Activated CD4-positive, alpha-beta T cell treated with anti-CD3 and anti-CD28 coated beads for 36 hours (primary cell): Measurements from ENCODE around the gene MESD. TPM values are rescaled to one million over a fixed set of nuclear protein-coding genes. Genes with fewer than 3 reads are reported as not detected.

Source experiments
- ATAC-seq: fragments of 200-7000 bp; cut with Tn5 transposase; one replicate; pipeline ENCODE4 v1.10.0; 2021; ENCODE audit warnings: mild to moderate bottlenecking, moderate library complexity
- CTCF ChIA-PET: fragments of 350-600 bp; sonication (Branson Sonifier 250); formaldehyde crosslinking; loops from one replicate; lab custom pipeline; 2021; ENCODE audit warnings: antibody characterized with exemption; lab: Charles Lee
- POLR2A ChIA-PET: fragments of 350-600 bp; sonication (Branson Sonifier 250); formaldehyde crosslinking; loops from one replicate; lab custom pipeline; 2021; ENCODE audit warnings: antibody characterized with exemption, inconsistent platforms; lab: Charles Lee
- DNase-seq: peaks from one replicate; pipeline ENCODE4 v3.0.0-alpha.2; 2020
- H3K27ac Mint-ChIP-seq: one replicate; pipeline ENCODE4 v1.8.0; 2021; ENCODE audit warnings: mixed read lengths
- H3K27me3 Mint-ChIP-seq: one replicate; pipeline ENCODE4 v1.8.0; 2021; ENCODE audit warnings: mixed read lengths
- H3K36me3 Mint-ChIP-seq: one replicate; pipeline ENCODE4 v1.8.0; 2021; ENCODE audit warnings: low read depth, mixed read lengths
- H3K4me1 Mint-ChIP-seq: one replicate; pipeline ENCODE4 v1.8.0; 2021; ENCODE audit warnings: mixed read lengths
- H3K4me3 Mint-ChIP-seq: one replicate; pipeline ENCODE4 v1.8.0; 2021; ENCODE audit warnings: mild to moderate bottlenecking, moderate library complexity, mixed read lengths
- H3K9me3 Mint-ChIP-seq: one replicate; pipeline ENCODE4 v1.8.0; 2021; ENCODE audit warnings: low read depth, mixed read lengths
- intact Hi-C, 2 experiments: fragments of 100-400 bp; cut with DNase I in 1 of 2; cut with micrococcal nuclease in 1 of 2; formaldehyde crosslinking; loops; one replicate each; pipeline versions ENCODE4 v1.14.2 to v1.15.1; 2022 to 2024; cut with DNase I, micrococcal nuclease
- total RNA-seq, 2 experiments: library from RNA; stranded (reverse); gene quantifications; one replicate each; pipeline ENCODE4 v1.2.3, GENCODE V29; 2021

MESD gene
- total RNA-seq, 2 experiments from 2014 or later, result 18.6 to 21.7 TPM

- Mint-ChIP-seq H3K9me3 (no peaks in the 10 kb centered on the region), H3K27me3 (no peaks in the 10 kb centered on the region), H3K4me3 (no peak overlapping the region), H3K4me1 (peaks cover 13% of the 10 kb centered on the region), H3K27ac (no peak overlapping the region), H3K36me3 (no peaks in the 10 kb centered on the region)
- DNase-seq, result no peak
- ATAC-seq, result no peak
- intact Hi-C loops, result no loop called here
- ChIA-PET POLR2A (no interaction called here), CTCF (interaction anchor here (0.8 to 1.7 kb wide), 2 partner anchors 11 to 497 kb away, joined by 3 to 4 read pairs; no protein-coding TSS in a partner anchor)
Measured at GRCh38 chr15:81014446-81015093, 25.0 kb upstream of the MESD start.

- intact Hi-C loops, result no loop called here
- Mint-ChIP-seq H3K36me3 (no peaks in the 10 kb centered on the region), H3K4me1 (peaks cover 22% of the 10 kb centered on the region), H3K27ac (no peak overlapping the region), H3K9me3 (no peaks in the 10 kb centered on the region), H3K4me3 (no peak overlapping the region), H3K27me3 (no peaks in the 10 kb centered on the region)
- ATAC-seq, result no peak
- ChIA-PET POLR2A (no interaction called here), CTCF (interaction anchor here (1.0 to 1.7 kb wide), 3 partner anchors 10 to 253 kb away, joined by 3 to 4 read pairs (median 3); no protein-coding TSS in a partner anchor)
- DNase-seq, result no peak
Measured at GRCh38 chr15:81013396-81013929, 23.8 kb upstream of the MESD start.

DNA sequence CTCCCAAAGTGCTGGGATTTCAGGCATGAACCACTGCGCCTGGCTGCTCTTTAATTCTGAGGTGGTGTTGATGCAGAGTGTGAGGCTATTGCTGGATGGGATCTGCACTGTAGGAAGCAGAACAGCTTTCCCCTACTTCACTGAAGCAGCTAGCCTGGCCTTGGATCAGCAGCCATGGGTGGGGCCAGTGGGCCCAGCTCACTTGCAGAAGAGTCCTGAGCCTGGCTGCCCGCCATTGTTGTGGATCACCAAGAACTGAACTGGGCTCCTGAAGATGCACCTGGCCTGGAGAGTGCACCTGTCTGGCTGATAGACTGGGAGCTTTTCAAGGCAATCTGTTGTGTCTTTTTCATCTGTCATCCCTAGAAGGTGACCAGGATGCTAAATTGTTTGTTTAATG lies 23.0 kb upstream of the MESD start:
- POLR2A ChIA-PET, result no interaction called here
- no peak for ATAC-seq
- Mint-ChIP-seq H3K36me3 (no peaks in the 10 kb centered on the region), H3K27ac (no peak overlapping the region), H3K4me3 (no peak overlapping the region), H3K9me3 (no peaks in the 10 kb centered on the region), H3K27me3 (no peaks in the 10 kb centered on the region), H3K4me1 (peaks cover 30% of the 10 kb centered on the region)
- DNase-seq, result no peak
- CTCF ChIA-PET, result interaction anchor here (1.0 to 1.5 kb wide), 2 partner anchors 17 to 253 kb away, joined by 3 read pairs; no protein-coding TSS in a partner anchor
- intact Hi-C loops, result no loop called here

- intact Hi-C loops, result no loop called here
- CTCF ChIA-PET, result no interaction called here
Measured at GRCh38 chr15:81011593-81011992, 22.0 kb upstream of the MESD start.

DNA sequence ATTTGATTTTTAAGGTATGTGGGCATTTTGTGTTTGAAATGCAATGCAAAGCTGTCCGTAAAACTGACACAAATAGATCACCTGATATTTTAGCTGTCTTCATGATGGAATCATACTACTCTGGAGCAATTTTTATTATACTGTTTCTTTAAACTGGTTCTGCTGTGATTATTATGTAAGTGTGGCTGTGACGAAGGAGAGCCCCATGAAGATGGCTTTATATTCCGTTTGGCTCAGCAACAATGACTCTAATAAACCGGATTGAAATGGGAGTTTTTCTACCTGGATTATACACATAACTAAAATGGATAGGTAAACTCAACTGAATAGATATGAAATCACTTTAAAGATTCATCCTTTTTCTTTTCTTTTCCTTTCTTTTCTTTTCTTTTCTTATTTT lies 20.5 kb upstream of the MESD start:
- CTCF ChIA-PET, result interaction anchor here (0.6 to 1.6 kb wide), 6 partner anchors 8 to 256 kb away, joined by 3 to 4 read pairs (median 3); no protein-coding TSS in a partner anchor
- H3K27me3 Mint-ChIP-seq, result no peaks in the 10 kb centered on the region

More at GRCh38 chr15:81011593-81011992, 22.0 kb upstream of the MESD start:
- H3K27ac Mint-ChIP-seq, result no peak overlapping the region
- peaks cover 39% of the 10 kb centered on the region for H3K4me1 Mint-ChIP-seq
- H3K4me3 Mint-ChIP-seq, result no peak overlapping the region
- ATAC-seq (no peak), DNase-seq (no peak)
- no peaks in the 10 kb centered on the region for H3K36me3 Mint-ChIP-seq
- no peaks in the 10 kb centered on the region for H3K27me3 Mint-ChIP-seq
- H3K9me3 Mint-ChIP-seq, result no peaks in the 10 kb centered on the region
- POLR2A ChIA-PET, result no interaction called here

GRCh38 chr15:81008312-81008711 lies 18.7 kb upstream of the MESD start:
- DNase-seq, result no peak
- ChIA-PET CTCF (interaction anchor here (2.2 kb wide), 1 partner anchor 257 kb away, joined by 6 read pairs; no protein-coding TSS in a partner anchor), POLR2A (no interaction called here)
- Mint-ChIP-seq H3K4me3 (no peak overlapping the region), H3K9me3 (no peaks in the 10 kb centered on the region), H3K4me1 (peaks cover 68% of the 10 kb centered on the region), H3K36me3 (peaks cover 15% of the 10 kb centered on the region), H3K27ac (no peak overlapping the region), H3K27me3 (no peaks in the 10 kb centered on the region)
- intact Hi-C loops, result loop anchor here in 1 of 2 experiments (10.0 kb wide), 1 partner anchor 286 kb away; no protein-coding TSS in a partner anchor
- no peak for ATAC-seq

More for the DNA sequence above, 20.5 kb upstream of the MESD start:
- Mint-ChIP-seq H3K4me3 (no peak overlapping the region), H3K4me1 (peaks cover 50% of the 10 kb centered on the region), H3K36me3 (no peaks in the 10 kb centered on the region), H3K27ac (no peak overlapping the region), H3K9me3 (no peaks in the 10 kb centered on the region)
- POLR2A ChIA-PET, result no interaction called here
- intact Hi-C loops, result no loop called here
- no peak for ATAC-seq
- DNase-seq, result no peak

DNA sequence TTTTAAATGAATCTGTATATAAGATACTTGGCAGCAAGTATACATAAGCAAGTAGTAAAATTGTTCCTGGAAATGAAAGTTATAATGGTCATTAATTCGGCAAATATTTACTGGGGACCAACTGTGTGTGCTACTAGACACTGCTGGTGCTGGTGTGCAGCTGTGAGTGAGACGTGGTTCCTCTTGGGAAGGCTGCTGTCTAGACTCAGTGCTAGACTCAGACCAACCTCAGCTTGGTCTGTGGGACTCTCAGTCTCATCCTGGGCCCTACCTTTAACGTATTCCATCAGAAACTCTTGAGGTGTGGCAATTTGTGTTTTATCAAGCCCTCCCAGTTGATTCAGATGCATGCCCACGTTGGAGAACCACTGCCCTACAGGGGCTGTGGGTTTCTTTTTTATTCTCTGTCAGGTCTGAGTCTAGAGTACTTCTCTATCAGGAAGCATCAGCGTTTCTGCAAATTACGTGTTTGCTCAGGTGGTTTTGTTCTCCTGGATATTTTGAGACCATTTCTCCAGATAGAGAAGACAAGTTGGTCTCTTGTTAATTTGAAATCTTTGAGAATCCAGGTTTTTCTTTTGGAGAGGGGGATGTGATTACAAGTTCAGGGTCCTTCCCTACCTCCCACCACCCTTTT lies 17.9 kb upstream of the MESD start:
- H3K36me3 Mint-ChIP-seq, result peaks cover 16% of the 10 kb centered on the region
- H3K4me1 Mint-ChIP-seq, result peaks cover 71% of the 10 kb centered on the region
- ChIA-PET POLR2A (no interaction called here), CTCF (interaction anchor here (2.2 kb wide), 1 partner anchor 258 kb away, joined by 6 read pairs; no protein-coding TSS in a partner anchor)
- peak overlapping the region; percentile 24 for H3K27ac Mint-ChIP-seq
- DNase-seq, result no peak
- intact Hi-C loops, result loop anchor here in 1 of 2 experiments (10.0 kb wide), 1 partner anchor 287 kb away; no protein-coding TSS in a partner anchor
- no peaks in the 10 kb centered on the region for H3K27me3 Mint-ChIP-seq
- no peak overlapping the region for H3K4me3 Mint-ChIP-seq
- no peaks in the 10 kb centered on the region for H3K9me3 Mint-ChIP-seq
- no peak for ATAC-seq

- Mint-ChIP-seq H3K27me3 (no peaks in the 10 kb centered on the region), H3K36me3 (peaks cover 16% of the 10 kb centered on the region), H3K4me3 (no peak overlapping the region), H3K27ac (no peak overlapping the region), H3K9me3 (no peaks in the 10 kb centered on the region), H3K4me1 (peaks cover 69% of the 10 kb centered on the region)
- CTCF ChIA-PET, result interaction anchor here (0.8 to 1.0 kb wide), 2 partner anchors 23 to 260 kb away, joined by 4 to 6 read pairs; no protein-coding TSS in a partner anchor
- intact Hi-C loops, result loop anchor here in 1 of 2 experiments (10.0 kb wide), 1 partner anchor 289 kb away; no protein-coding TSS in a partner anchor
- DNase-seq (no peak), ATAC-seq (no peak)
- POLR2A ChIA-PET, result no interaction called here
Measured at GRCh38 chr15:81006124-81006523, 16.5 kb upstream of the MESD start.

DNA sequence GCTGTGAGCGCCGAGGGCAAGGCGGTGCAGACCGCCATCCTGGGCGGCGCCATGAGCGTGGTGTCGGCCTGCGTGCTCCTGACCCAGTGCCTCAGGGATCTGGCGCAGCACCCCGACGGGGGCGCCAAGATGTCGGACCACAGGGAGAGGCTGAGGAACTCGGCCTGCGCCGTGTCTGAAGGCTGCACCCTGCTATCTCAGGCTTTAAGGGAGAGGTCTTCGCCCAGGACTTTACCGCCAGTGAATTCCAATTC lies 13.4 kb upstream of the MESD start:
- Mint-ChIP-seq H3K27ac (no peak overlapping the region), H3K27me3 (no peaks in the 10 kb centered on the region), H3K4me1 (peaks cover 61% of the 10 kb centered on the region), H3K4me3 (peak overlapping the region; percentile 61), H3K9me3 (no peaks in the 10 kb centered on the region), H3K36me3 (peaks cover 16% of the 10 kb centered on the region)
- no peak for DNase-seq
- ChIA-PET POLR2A (no interaction called here), CTCF (interaction anchor here (1.5 to 1.7 kb wide), 2 partner anchors 11 to 273 kb away, joined by 4 to 5 read pairs; no protein-coding TSS in a partner anchor)
- intact Hi-C loops, result loop anchor here (5.0 to 10.0 kb wide), 4 partner anchors 292 to 1036 kb away; partner anchors contain the start of gene FAH (in 1 of the 2)
- ATAC-seq, result no peak

GRCh38 chr15:81002331-81003096 lies 12.9 kb upstream of the MESD start:
- CTCF ChIA-PET, result interaction anchor here (1.2 to 1.7 kb wide), 3 partner anchors 8 to 273 kb away, joined by 4 to 6 read pairs (median 5); no protein-coding TSS in a partner anchor
- intact Hi-C loops, result loop anchor here (5.0 to 10.0 kb wide), 4 partner anchors 292 to 1035 kb away; partner anchors contain the start of gene FAH (in 1 of the 2)
- H3K27me3 Mint-ChIP-seq, result no peaks in the 10 kb centered on the region
- no peaks in the 10 kb centered on the region for H3K9me3 Mint-ChIP-seq
- peaks cover 56% of the 10 kb centered on the region for H3K4me1 Mint-ChIP-seq
- H3K4me3 Mint-ChIP-seq, result peak overlapping the region; percentile 92
- H3K36me3 Mint-ChIP-seq, result peaks cover 16% of the 10 kb centered on the region
- DNase-seq (peak; percentile 30), ATAC-seq (no peak)
- H3K27ac Mint-ChIP-seq, result no peak overlapping the region
- POLR2A ChIA-PET, result no interaction called here

DNA sequence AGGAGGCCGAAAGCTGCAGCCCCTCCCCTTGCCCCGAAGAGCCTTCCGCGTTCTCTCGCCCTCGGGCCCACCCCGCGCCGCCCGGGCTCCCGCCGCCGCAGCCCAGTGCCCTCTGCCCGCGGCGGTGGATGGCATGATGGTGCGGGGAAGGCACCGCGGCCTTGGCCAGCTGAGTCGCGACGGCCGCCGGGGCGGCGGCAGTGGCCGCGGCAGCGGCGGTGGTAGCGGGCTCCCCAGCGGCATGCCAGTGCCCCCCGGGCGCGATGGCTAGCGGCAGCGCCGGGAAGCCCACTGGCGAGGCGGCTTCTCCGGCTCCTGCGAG lies 12.4 kb upstream of the MESD start:
- Mint-ChIP-seq H3K9me3 (no peaks in the 10 kb centered on the region), H3K27ac (peak overlapping the region; percentile 31)
- no peak for ATAC-seq

More for the DNA sequence above, 12.4 kb upstream of the MESD start:
- CTCF ChIA-PET, result interaction anchor here (1.2 to 1.7 kb wide), 3 partner anchors 8 to 274 kb away, joined by 4 to 6 read pairs (median 5); no protein-coding TSS in a partner anchor
- H3K27me3 Mint-ChIP-seq, result no peaks in the 10 kb centered on the region
- POLR2A ChIA-PET, result no interaction called here
- peak overlapping the region; percentile 92 for H3K4me3 Mint-ChIP-seq
- intact Hi-C loops, result loop anchor here (5.0 to 10.0 kb wide), 4 partner anchors 293 to 1035 kb away; partner anchors contain the start of gene FAH (in 1 of the 2)
- DNase-seq, result no peak
- H3K36me3 Mint-ChIP-seq, result peaks cover 16% of the 10 kb centered on the region
- peaks cover 50% of the 10 kb centered on the region for H3K4me1 Mint-ChIP-seq
